HG02981 (cell line): ENCODE results near the gene TBX20.
"Not testable (repeated sequence)": the region's sequence is repeated elsewhere in the genome, so short reads cannot be mapped to it uniquely, and the experiment has no call there.

Experiments used
- ATAC-seq: cut with Tn5 transposase; IDR thresholded peaks from one replicate; pipeline ENCODE4 v1.9.1; 2021; ENCODE audit warnings: mild to moderate bottlenecking, moderate library complexity; ENCODE audit not compliant: unreplicated experiment

TBX20 gene

DNA sequence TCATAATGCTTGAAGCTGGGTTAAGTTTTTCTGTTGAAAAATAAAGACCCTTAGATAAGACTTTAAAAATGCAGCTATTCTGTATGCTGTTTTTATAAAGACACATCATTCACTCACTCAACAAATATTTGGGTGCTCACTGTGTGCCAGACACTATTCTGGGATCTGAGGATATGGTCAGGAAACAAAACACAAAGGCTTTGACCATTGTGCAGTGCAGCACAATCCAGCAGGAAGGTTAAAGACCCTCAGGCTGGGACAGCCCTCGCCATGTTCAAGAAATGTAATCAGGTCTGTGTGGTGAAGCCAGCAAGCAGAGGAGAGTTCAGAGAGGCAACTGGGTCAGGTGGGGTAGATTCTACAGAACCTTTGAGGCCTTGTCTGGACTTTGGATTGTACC, 31.5 kb downstream of the TBX20 start:
- ATAC-seq, result not testable (repeated sequence)

DNA sequence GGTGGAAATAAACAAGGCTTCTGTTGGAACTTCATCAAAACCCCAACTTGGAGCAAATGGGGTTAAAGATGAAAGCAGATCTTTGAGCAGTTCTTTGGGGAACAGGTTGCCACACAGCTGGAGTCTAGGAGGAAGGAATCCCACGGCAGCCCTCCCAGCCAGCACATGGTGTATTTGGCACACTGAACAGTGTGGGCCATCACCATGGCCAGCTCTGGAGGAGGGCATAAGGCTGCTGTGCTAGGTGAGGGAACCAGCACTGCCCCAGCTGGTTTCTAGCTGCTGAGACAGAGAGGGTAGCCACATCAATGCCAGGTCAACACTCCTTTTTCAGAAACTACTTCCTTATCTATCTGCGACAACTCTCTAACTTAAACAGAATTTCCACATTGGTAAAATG, 33.7 kb downstream of the TBX20 start:
- ATAC-seq, result not testable (repeated sequence)

DNA sequence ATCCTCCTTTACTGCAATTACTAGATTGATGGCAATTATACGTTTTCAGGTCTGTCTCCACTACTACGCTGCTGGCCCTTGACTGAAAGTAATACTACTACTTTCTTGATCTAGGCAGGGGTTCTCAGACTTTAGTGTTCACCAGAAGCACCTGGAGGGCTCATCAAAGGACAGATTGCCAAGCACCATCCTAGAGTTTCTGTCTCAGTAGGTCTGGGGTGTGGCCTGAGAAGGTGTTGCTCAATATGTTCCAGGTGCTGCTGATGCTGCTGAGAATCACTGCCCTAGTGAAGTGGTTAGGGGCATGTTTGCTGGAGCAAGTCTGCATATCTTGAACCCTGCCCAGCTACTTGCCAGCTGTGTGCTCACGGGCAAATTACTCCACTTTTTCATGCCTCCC, 37.9 kb downstream of the TBX20 start:
- ATAC-seq, result not testable (repeated sequence)

DNA sequence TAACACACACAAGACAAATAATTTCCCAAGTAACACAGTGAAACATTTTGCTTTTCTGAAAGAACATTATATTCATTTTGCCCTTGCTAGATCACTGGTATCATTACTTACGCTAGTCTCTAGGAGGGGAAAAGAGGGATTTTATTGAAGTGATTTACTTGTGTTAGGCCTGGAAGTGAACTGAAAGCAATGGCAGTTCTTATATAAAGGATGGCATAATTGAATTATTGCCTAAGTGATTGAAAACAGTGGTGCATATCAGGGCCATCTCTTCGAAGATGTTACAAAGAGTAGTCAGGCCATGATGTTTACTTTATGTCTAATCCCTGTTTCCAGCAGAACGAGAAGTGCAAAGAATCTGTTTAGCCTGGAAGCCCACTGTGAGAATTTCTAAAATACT, 38.8 kb downstream of the TBX20 start:
- ATAC-seq, result not testable (repeated sequence)

DNA sequence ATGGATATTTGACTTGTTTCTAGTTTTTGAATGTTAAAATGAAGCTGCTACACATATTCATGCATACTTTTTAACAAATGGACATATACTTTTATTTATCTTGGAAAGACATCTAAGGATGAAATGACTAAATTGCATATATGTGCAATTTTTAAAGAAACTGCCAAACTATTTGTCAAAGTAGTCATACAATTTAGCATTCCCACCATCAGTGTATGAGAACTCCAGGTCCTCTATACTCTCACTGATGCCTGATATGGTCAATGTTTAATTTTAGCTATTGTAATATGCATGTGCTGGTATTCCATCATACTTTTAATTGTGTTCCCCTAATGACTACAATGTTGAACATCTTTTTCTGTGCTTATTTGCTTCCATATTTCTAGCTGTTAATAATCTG, 47.0 kb downstream of the TBX20 start:
- ATAC-seq, result not testable (repeated sequence)

DNA sequence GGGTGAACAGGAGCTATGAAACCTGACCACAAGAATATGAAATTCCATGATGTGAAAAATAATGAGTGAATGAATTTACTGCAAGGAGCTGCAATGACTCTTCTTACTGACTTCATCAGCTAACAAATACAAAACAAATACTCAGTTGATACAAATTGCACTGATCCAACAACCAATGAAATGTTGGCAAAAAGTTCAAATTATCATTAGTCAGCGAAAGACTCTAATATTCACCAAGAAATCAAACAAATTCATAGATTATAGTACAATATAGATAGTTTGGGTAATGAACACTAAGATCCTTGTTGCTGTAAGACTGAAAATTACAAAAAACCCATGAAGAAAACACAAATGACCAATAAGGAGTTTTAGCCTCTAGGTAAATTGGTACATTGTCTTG, 49.0 kb downstream of the TBX20 start:
- not testable (repeated sequence) for ATAC-seq

DNA sequence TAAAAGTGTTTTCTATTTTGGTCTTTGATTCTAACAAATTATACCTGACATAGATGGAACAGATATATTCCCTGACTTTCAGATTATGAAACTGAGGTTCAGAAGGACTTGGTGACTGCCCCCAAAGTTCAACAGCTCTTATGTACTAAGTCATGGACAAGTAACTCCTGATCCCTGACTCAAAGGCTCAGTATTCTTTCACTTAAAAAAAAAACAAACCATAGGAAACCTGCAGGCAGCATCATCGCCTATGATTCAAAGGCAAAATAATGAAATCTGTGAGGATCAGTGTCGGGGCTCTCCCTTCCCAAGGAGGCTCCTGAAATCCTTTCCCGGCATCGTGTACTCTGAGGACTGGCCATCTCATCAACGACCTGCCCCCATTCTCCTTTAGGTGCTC, 49.9 kb downstream of the TBX20 start:
- ATAC-seq, result not testable (repeated sequence)

DNA sequence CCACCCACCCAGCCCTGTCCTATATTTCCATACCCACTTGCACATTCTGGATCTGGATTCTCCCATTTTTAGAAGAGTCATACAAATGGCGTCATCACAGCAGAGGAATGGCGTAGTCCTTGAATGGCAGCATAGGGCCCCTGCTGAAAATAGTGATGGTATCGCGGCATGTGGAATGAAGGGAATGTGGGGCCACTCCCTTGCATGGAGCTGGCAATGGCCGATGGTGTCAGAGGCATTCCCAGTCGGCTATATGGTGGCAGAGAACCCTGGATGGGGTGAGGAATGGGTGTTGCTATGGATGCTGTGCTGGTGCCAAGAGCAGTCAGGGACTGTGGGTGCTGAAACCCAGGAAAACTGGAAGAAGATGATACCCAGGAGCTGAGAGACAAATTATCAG, 51.5 kb downstream of the TBX20 start:
- ATAC-seq, result not testable (repeated sequence)

DNA sequence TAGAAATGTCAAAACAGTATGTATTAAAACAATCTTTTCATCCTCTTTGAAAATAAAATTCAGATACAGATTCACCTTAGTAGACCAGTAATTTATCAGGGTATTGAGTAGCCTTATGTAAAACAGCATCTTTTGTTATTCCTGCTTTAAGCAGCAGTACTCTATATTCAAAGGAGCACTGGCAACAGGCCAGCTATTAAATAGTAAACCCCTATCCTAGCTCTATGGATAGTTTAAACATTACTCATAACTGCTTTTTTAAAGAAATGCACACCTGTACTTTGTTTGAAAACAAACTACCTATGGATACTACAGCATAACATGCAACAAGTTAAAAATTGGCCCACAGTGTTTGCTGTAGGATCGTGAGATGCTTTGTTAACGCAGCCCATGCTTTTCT, 53.7 kb downstream of the TBX20 start:
- ATAC-seq, result not testable (repeated sequence)

DNA sequence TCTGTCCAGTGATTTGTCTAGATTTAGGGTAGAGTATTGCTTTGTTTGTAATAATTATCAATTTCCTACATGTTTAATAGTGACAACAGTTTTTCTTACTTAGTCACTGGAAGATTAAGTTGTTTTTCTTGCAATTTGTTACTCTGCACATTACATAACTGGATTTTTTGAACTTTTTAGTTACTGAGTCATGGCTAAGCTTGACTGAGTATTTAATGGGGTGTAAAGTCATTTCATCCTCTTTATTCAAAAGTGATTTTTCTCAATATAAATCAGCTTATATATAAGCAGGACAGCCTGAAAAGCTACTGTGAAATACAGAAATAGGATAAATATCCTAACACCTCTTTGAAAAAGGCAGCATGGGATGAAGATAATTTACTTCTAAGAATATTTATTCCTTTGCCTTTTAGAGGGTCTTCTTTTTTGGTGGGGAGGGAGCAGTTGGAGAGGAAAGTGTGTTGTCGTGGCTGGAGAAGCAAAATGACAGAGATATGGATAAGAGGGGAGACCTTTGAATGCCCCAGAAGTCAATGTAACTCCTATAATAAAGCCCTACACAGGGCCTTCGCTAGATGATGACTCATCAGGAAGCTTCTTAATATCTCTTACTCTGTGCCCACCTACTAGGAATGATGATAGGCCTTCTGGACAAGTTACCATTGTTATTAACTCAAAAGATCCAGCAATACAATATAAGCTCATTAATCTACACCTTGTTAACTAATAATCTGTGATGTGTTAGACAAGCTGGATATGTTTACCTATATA, 55.3 kb downstream of the TBX20 start:
- not testable (repeated sequence) for ATAC-seq

DNA sequence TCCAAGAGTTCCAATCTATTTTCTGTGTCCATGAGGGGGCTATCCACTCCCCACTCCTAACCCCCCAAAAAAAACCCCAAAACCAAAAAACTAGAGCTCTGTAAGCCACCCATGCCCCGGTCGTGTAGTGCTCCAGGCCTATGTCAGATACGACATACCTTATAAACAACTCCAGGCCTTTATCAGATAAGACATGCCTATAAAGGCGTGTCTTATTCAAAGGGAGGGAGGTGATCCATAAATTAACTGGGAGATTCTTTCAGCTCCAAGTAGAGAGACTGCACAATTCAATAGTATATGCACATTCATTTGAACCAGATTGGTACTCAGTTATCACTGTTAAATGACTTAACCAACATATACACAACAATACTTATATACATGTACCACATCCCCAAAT, 62.3 kb downstream of the TBX20 start:
- not testable (repeated sequence) for ATAC-seq

DNA sequence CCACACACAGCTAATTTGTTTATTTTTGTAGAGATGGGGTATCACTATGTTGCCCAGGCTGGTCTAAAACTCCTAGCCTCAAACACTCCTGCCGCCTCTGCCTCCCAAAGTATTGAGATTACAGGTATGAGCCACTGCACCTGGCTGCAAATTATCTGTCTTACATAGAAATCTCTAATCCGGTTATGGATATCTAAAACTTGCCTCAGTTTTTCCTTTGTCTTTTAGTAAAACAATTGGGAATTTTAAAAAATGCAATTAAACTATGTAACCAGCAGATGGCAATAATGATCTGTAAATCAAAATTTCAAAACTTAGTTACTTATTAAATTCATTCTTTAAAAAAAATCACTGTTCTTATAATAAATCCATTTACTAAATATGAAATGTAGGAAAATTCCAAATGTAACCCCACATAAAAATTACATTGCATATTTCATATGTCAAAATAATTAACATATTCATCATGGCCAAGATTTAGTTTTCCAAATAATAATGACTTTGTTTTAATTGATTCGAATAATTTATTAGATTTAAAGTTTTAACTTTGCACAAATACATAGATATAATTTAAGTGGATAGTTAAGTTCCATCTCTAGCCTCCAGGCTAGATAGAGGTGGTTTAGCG, 63.6 kb downstream of the TBX20 start:
- ATAC-seq, result not testable (repeated sequence)

DNA sequence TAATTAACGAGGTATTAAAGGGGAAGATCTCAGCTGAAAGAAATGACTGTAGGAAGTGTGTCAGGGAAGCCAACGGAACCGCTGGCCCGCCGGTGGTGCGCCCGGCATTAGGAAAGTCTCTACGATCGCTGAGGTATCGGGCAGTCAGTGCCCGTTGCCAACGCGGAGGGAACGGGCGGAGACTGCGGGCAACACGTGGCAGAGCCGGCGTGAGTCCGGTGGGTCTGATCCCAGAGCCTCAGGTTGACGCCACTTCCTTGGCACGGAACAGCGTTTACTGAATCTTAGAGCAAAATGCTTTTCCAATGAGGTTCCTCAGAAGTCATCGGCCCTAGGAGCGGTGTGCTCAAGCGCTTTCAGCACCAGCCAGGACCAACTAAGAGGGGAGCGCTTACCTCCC, 67.1 kb downstream of the TBX20 start:
- ATAC-seq, result not testable (repeated sequence)

DNA sequence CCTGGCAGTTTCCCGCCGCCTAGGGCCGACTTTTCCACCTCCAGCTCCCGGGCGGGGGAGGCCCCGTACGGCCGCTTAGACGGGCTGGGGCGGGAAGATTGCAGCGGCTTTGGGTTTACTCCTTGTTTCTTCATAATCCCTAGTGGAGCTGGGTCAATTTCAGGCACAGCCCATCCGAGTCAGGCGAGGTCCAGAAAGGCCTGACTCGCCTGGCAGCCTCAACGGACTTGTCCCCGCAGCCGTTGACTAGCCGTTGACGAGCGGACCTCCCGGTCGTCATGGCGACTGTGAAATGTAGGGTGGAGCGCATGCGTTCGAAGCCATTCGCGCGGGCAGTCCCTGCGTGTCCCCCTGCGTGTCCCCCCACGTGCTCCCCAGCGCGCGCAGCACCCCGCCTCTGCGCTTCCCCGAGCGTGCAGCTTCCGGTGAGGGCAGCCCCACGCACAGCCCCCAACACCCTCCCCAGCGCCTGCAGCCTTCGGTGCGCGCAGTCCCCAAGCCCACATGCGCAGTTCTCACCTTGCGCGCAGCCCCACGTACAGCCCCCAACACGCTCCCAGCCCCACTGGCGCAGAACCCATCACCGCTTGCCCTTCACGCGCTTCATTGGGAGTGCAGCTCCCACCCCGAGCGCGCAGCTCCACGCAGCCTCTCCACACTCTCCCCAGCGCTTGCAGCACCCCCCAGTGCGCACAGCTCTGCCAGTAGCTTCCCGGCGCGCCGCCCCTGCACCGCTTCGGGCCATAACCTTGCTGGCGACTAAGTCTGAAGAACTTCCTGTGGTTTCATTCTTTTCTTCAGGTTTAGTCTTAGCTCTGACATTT, 67.8 kb downstream of the TBX20 start:
- ATAC-seq, result no peak

DNA sequence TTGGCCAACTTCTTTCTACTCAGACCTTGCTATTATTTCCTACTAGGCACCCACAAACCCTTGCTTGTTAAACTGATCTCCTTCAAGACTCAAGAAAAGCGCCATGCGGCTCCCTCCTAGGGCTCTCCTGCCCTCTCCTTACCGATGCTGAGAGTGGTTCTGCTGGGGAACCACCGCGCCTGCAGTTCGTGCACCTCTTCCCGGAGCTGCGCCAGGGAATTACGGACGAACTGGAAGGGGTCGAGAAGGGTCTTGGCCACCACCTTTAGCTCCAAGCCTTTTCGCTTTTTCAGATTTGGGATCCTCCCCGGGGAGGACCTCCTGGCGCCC, 68.4 kb downstream of the TBX20 start:
- ATAC-seq, result not testable (repeated sequence)

DNA sequence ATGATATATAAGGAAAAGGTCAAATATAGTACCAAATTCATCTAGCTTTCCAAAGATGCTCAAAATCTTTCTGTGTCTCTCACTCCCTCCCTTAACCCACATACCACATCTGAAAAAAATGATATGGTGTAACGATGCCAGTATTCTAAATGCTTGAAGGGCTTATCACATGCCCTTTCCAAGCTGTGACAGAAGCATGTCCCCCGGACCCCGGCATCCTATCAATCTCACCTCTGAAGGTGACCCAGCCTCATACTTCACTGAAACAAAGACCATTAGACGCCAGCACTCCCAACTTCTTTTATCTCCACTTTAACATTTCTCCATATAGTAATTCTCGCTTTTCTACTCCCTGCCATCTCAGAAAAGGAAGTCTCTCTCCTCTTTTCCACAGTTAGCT, 68.9 kb downstream of the TBX20 start:
- ATAC-seq, result not testable (repeated sequence)

DNA sequence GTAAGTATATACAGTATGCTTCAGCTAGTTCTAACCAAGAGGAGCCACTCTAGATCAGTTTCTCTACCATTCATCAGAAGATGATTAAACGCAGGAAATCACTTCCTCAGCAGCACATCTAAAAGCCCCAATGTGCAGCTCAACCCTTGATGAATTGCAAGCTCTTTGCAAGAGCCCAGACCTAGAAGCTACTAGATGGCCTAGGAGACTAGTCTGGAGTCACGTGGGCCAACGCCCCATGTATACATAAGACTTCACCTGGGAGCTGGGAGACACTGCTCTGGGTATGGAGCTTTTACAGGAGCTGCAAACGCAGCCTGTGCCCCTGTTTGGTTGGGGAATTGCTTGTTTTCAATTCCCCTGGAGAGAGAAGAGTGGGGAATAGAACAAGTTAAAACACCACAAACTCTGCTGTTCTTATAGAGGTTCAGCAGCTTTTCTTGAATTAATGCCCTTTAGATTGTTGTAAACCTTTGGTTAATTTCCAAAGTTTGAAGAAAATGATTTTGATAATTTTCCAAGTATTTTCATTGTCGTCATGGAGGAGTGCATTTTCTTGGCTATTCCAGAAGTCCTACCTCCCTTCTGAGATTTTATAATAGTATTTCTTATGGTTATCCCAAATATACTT, 69.9 kb downstream of the TBX20 start:
- ATAC-seq, result not testable (repeated sequence)

DNA sequence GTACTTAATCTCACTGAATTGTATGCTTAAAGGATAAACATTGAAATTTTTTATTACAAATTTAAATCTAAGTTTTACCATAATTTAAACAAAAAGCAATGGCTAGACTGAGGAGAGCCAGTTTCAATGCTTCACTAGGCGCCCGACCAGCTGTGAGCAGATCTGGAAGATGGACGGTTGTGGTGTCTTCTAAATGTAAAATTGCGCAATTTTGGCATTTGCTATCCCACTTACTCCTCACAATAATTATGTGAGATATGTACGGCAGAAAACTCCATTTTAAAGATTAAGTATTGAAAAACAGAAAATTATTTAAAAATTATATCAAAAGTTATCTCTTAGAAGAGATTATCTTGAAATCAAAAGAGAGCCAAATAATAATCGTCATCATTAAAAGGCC, 73.2 kb downstream of the TBX20 start:
- not testable (repeated sequence) for ATAC-seq

DNA sequence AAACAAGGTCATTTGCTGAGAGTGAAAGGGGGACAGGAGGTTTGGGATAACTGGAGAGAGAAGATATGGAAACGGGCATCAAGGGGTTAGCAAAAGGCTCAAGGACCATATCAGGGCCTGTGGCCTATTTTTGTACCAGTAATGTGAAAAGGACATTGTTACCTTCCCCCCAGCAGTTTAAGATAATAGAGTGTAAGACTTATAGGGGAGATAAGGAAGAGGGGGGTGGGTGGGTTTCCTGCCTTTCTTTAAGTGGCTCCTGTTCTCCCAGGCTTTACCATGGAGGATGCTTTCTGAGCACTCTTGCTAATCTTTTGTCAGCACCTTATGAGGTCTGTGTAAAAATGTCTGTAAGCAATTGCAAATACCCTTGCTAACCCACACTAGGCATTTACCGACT, 80.7 kb downstream of the TBX20 start:
- not testable (repeated sequence) for ATAC-seq

DNA sequence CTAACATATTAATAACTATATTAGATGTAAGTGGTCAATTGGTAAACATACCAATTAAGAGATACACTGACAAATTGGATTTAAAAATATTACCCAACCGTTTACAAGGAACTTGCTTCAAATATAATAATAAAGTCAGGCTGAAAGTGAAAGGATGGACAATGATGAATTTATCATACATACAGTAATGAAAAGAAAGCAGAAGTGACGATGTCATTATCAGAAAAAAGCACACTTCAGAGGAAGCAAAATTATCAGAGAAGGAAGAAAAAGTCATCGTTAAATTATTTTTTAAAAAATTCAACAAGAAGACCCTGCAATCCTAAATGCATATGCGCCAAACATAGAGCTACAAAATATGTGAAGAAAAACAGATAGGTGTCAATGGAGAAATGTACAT, 81.8 kb downstream of the TBX20 start:
- ATAC-seq, result not testable (repeated sequence)

DNA sequence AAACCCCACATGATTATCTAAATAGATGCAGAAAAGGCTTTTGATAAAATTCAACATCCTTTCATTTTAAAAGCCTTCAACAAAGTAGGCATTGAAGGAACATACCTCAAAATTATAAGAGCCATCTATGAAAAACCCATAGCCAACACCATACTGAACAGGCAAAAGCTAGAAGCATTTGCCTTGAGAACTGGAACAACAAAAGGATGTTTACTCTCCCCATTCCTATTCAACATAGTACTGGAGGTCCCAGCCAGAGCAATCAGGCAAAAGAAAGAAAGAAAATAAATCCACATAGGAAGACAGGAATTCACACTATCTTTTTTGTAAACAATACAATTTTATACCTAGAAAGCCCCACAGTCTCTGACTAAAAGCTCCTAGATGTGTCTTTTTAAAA, 86.2 kb downstream of the TBX20 start:
- ATAC-seq, result not testable (repeated sequence)
